NCI-H82 treated with DMSO at 0.1 percent for 48 hours (cell line): ENCODE measurements around the gene PRSS27.

Experiments
- DNase-seq: peaks from one replicate; lab custom pipeline; 2025; ENCODE audit not compliant: unreplicated experiment; lab: John Stamatoyannopoulos, UW

PRSS27 gene

GRCh38 chr16:2720064-2720457 is at the start of gene PRSS27:
PRSS27 (minus strand) TSS chr16:2720224; CDS start chr16:2720160, 64 bp downstream.
- DNase-seq = no peak

GRCh38 chr16:2769675-2770056 is 49.6 kb upstream of the PRSS27 start:
- DNase-seq = no peak

GRCh38 chr16:2769100-2769529 is 49.1 kb upstream of the PRSS27 start:
- no peak for DNase-seq

GRCh38 chr16:2768403-2769089 is 48.5 kb upstream of the PRSS27 start:
- DNase-seq = no peak

- DNase-seq = no peak
Observed at GRCh38 chr16:2767891-2768290, 47.9 kb upstream of the PRSS27 start.

GRCh38 chr16:2767140-2767731 is 47.2 kb upstream of the PRSS27 start:
- DNase-seq = no peak

GRCh38 chr16:2766430-2767139 is 46.6 kb upstream of the PRSS27 start:
- DNase-seq = no peak

GRCh38 chr16:2765462-2766404 is 45.7 kb upstream of the PRSS27 start:
- DNase-seq = no peak

GRCh38 chr16:2764718-2765117 is 44.7 kb upstream of the PRSS27 start:
- DNase-seq = no peak

- no peak for DNase-seq
Observed at GRCh38 chr16:2763173-2763572, 43.1 kb upstream of the PRSS27 start.

GRCh38 chr16:2762711-2763110 is 42.7 kb upstream of the PRSS27 start:
- DNase-seq = no peak

GRCh38 chr16:2761886-2762583 is 42.0 kb upstream of the PRSS27 start:
- DNase-seq = no peak

GRCh38 chr16:2761472-2761871 is 41.4 kb upstream of the PRSS27 start:
- no peak for DNase-seq

- no peak for DNase-seq
Observed at GRCh38 chr16:2757344-2757743, 37.3 kb upstream of the PRSS27 start.

GRCh38 chr16:2756288-2757015 is 36.4 kb upstream of the PRSS27 start:
- DNase-seq = no peak

- DNase-seq = no peak
Observed at GRCh38 chr16:2755158-2755557, 35.1 kb upstream of the PRSS27 start.

- no peak for DNase-seq
Observed at GRCh38 chr16:2753733-2754020, 33.7 kb upstream of the PRSS27 start.

GRCh38 chr16:2752850-2753732 is 33.1 kb upstream of the PRSS27 start:
- DNase-seq = peak; percentile 34
